ENCODE measurements around the gene PCSK1N. TPM values are rescaled to one million over a fixed set of nuclear protein-coding genes. Genes with fewer than 3 reads are reported as not detected.
"Not testable (repeated sequence)": the region's sequence is repeated elsewhere in the genome, so short reads cannot be mapped to it uniquely, and the experiment has no call there.

The PCSK1N gene
- not detected for total RNA-seq

- no peak for TF ChIP-seq CTCF (IDR thresholded peaks at IDR 0.05)
- DNase-seq (ENCODE audit: low spot score in 2 of 2), result no peak
- H3K27ac ChIP-seq, result no peak within 1 kb of the TSS
- H3K4me3 ChIP-seq, result peak within 1 kb of the TSS; percentile 23 to 33
- no peaks in the 10 kb centered on the region for H3K36me3 ChIP-seq
- intact Hi-C loops (cut with DNase I), result no loop called here
- H3K27me3 ChIP-seq, result peaks cover 5% of the 10 kb centered on the region
- H3K9me3 ChIP-seq, result no peaks in the 10 kb centered on the region
- no peaks in the 10 kb centered on the region for H3K4me1 ChIP-seq
Observed at GRCh38 chrX:48835524-48836329, at the start of gene PCSK1N. TSS of gene PCSK1N (minus strand) at chrX:48835610. CDS start at chrX:48835532, 78 bp downstream.

- intact Hi-C loops (cut with DNase I), result no loop called here
- Histone ChIP-seq H3K4me3 (no peak overlapping the region), H3K9me3 (no peaks in the 10 kb centered on the region), H3K36me3 (no peaks in the 10 kb centered on the region), H3K4me1 (no peaks in the 10 kb centered on the region), H3K27me3 (no peaks in the 10 kb centered on the region), H3K27ac (no peak overlapping the region)
- no peak for TF ChIP-seq CTCF (IDR thresholded peaks at IDR 0.05)
- DNase-seq (ENCODE audit: low spot score in 2 of 2), result peak in 1 of 2 donors; percentile 41
Observed at GRCh38 chrX:48883729-48884128, 48.3 kb upstream of the PCSK1N start.

GRCh38 chrX:48876944-48877343, 41.5 kb upstream of the PCSK1N start:
- DNase-seq (ENCODE audit: low spot score in 2 of 2); intact Hi-C loops (cut with DNase I); H3K9me3 ChIP-seq; H3K36me3 ChIP-seq; H3K27ac ChIP-seq; H3K4me1 ChIP-seq; H3K27me3 ChIP-seq; H3K4me3 ChIP-seq: not testable (repeated sequence)

- H3K36me3 ChIP-seq; H3K9me3 ChIP-seq; H3K27ac ChIP-seq; H3K27me3 ChIP-seq; intact Hi-C loops (cut with DNase I); DNase-seq (ENCODE audit: low spot score in 2 of 2); H3K4me3 ChIP-seq; H3K4me1 ChIP-seq: not testable (repeated sequence)
Observed at GRCh38 chrX:48872017-48872416, 36.6 kb upstream of the PCSK1N start.

GRCh38 chrX:48864210-48864609, 28.8 kb upstream of the PCSK1N start:
- intact Hi-C loops (cut with DNase I), result no loop called here
- Histone ChIP-seq H3K4me3 (no peak overlapping the region), H3K9me3 (no peaks in the 10 kb centered on the region), H3K4me1 (no peaks in the 10 kb centered on the region), H3K36me3 (no peaks in the 10 kb centered on the region), H3K27ac (no peak overlapping the region), H3K27me3 (no peaks in the 10 kb centered on the region)
- no peak for TF ChIP-seq CTCF (IDR thresholded peaks at IDR 0.05)
- DNase-seq (ENCODE audit: low spot score in 2 of 2), result no peak

- H3K36me3 ChIP-seq, result no peaks in the 10 kb centered on the region
- no peak for DNase-seq (ENCODE audit: low spot score in 2 of 2)
- H3K9me3 ChIP-seq, result no peaks in the 10 kb centered on the region
- no peak overlapping the region for H3K4me3 ChIP-seq
- no peaks in the 10 kb centered on the region for H3K4me1 ChIP-seq
- H3K27me3 ChIP-seq, result no peaks in the 10 kb centered on the region
- intact Hi-C loops (cut with DNase I), result no loop called here
- TF ChIP-seq CTCF (IDR thresholded peaks at IDR 0.05), result no peak
- H3K27ac ChIP-seq, result no peak overlapping the region
Observed at GRCh38 chrX:48854898-48855297, 19.5 kb upstream of the PCSK1N start.

- intact Hi-C loops (cut with DNase I); H3K27me3 ChIP-seq; H3K36me3 ChIP-seq; DNase-seq (ENCODE audit: low spot score in 2 of 2); H3K27ac ChIP-seq; H3K9me3 ChIP-seq; H3K4me3 ChIP-seq; H3K4me1 ChIP-seq: not testable (repeated sequence)
Observed at GRCh38 chrX:48854121-48854804, 18.9 kb upstream of the PCSK1N start.

- DNase-seq (ENCODE audit: low spot score in 2 of 2); H3K27me3 ChIP-seq; H3K36me3 ChIP-seq; H3K4me3 ChIP-seq; H3K4me1 ChIP-seq; H3K9me3 ChIP-seq; intact Hi-C loops (cut with DNase I); H3K27ac ChIP-seq: not testable (repeated sequence)
Observed at GRCh38 chrX:48853494-48853893, 18.1 kb upstream of the PCSK1N start.
